ENCODE measurements around the gene EMC8.

Gene EMC8

DNA sequence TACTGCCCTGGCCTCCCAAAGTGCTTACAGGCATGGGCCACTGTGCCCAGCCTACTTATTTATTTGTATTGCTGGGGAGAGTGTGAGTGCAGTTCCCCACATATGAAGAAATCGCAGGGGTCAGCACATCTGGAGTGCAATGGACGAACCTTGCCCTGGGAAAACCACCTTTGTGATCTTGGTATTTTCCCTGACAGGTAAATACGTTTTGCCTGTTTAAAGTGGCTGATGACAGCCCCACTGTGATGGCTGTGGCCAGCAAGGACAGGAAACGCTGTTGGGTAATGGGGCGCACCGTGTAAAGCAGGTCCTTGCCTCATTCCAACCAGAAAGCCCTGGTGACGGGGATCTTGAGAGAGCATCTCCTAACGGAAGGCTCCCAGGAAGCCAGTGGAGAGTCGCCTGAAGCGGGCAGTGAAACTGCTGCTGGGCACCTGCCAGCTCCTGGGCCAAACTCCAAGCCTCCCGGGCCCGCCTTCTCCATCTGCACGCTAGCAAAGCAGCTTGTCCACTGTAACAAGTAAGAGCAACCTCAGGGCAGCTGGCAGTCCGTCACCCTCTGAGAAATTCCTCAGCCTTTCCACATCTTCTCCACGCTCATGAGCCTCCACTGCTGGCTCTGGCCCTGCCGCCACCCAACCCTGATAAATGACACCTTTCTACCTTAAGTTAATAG is 17.5 kb downstream of the EMC8 start:
- peak; percentile 16 for DNase-seq

GRCh38 chr16:85781156-85781555 is 18.2 kb downstream of the EMC8 start:
- no peak for DNase-seq

- DNase-seq, result no peak
Measured at GRCh38 chr16:85780281-85780680, 19.1 kb downstream of the EMC8 start.

- DNase-seq, result no peak
Measured at GRCh38 chr16:85778873-85779272, 20.5 kb downstream of the EMC8 start.

GRCh38 chr16:85777583-85778310 is 21.6 kb downstream of the EMC8 start:
- no peak for DNase-seq

- DNase-seq, result no peak
Measured at GRCh38 chr16:85774811-85775210, 24.5 kb downstream of the EMC8 start.

DNA sequence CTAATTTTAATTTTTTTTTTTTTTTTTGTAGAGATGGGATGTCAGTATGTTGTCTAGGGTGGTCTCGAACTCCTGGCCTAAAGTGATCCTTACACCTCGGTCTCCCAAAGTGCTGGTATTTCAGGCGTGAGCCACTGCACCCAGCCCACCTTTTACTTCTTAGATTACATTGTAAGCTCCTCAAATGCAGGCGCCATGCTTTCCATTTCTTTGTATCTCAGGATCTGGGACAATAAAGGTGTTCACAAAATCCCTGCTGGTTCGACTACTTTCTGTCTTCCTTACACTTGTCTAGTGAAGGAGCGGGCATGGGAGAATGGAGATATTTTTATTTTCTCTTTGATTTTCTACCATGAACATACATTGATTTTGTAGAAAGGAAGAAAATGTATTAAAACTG is 25.2 kb downstream of the EMC8 start:
- DNase-seq, result no peak

DNA sequence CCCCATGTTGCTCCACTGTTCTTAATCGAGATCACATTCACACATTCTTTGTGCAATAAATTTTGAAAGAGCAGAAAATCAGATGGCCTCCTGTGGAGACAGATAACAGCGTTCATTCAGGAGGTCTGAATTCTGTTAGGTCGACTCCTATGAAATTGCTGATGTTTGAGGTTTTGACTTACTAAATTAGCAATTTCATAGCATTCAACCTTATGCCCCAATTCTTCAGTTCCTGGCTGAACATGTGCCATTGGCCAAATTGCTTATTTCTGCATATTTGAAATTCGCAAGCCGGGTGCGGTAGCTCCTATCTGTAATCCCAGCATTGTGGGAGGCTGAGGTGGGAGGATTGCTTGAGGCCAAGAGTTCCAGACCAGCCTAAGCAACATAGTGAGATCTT is 26.3 kb downstream of the EMC8 start:
- no peak for DNase-seq

DNA sequence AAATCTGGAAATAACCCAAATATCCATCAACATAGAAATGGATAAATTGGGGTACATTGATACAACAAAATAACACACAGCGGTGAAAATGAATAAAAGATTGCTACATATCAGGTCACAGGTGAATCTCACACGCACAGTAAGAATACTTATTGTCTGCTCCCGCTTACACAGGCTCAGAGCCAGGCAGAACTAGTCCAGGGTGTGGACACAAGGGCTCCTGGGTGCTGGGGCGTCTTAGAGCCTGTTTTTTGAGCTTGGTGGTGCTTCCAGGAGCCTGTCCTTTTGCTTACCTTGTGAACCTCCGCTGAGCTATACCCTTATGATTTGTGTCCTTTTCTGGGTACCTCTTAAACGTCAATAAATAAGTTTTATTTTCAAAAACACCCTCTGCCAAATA is 28.6 kb downstream of the EMC8 start:
- DNase-seq, result no peak

DNA sequence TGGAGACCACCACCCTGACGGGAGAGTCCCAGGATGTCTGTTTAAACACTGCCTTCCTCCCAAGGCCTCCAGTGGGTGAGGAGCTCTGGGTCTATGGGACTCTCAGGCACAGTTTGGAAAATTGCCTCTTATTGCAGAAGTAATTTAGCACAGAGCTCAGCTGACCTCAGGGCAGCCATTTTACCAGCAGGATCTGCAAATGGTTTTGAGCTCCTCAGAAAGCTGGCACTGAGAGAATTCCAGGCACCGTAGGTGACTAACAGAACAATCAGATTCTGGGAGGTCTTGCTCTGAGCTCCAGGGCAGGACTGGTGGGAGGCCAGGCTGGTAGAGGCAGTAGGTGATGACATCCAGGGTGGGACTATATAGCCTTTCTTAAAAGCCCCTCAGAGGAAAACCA is 31.1 kb downstream of the EMC8 start:
- DNase-seq, result no peak

DNA sequence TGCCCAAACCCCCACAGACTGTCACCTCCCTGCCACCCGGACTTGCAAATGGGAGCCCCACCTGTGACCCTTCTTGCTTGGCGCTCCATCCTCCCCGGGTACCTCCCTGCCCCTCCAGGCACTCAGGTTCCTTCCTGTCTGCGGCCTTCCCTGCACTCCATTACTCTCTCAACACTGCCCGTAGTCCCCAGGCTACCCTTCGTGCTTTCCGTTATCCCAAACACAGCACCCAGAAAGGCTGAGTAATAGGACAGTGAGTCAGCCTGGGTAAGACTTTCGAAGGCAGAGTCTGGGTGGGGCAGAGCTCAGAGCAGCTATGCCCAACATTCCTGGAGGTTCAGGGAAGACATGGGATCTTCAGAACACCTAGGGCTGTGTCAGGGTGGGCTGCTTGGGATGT is 31.8 kb downstream of the EMC8 start:
- no peak for DNase-seq

DNA sequence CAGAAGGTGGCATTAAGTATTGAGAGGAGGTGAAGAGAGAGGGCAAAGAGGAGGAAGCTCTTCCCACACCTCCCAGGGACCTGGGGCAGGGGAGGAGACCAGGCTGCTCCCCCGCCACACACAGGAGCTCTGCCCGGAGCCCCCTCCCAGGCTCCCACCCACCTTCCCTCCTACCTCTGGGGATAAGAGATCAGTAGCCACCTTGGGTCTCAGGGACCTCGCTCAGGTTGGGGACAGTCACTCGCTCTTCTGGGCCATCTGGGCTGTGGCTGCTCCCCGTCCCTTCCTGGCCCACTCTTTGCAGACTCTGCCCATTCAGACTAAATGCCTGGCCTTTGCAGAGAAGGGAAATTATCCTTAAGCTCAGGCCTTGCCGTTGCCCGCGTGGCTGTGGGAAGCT is 33.6 kb downstream of the EMC8 start:
- no peak for DNase-seq

GRCh38 chr16:85765211-85765610 is 34.1 kb downstream of the EMC8 start:
- no peak for DNase-seq

- DNase-seq, result no peak
Measured at GRCh38 chr16:85763616-85764015, 35.7 kb downstream of the EMC8 start.

DNA sequence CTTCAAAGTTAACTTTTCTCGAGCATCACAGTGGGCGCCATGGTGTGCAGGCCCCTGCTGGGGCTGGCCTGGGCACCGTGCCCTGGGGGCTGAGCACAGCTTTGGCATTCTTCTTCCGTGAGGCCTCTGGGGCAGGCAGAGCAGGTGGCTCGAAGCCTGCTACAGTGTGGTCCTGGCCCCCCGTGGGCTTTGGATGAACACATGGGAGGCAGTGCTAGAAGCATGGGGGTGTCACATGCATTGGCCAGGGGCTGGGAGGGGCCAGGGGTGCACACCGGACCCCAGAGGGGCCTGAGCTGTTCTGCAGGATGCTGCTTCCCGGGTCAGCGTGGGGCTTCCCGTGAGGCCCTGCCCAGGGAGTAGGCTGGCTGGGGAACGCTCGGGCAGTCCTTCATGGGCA is 36.4 kb downstream of the EMC8 start:
- DNase-seq, result no peak

- DNase-seq, result no peak
Measured at GRCh38 chr16:85761861-85762260, 37.5 kb downstream of the EMC8 start.

- no peak for DNase-seq
Measured at GRCh38 chr16:85759631-85760419, 39.5 kb downstream of the EMC8 start.

- no peak for DNase-seq
Measured at GRCh38 chr16:85759136-85759535, 40.2 kb downstream of the EMC8 start.

GRCh38 chr16:85757341-85757822 is 42.0 kb downstream of the EMC8 start:
- no peak for DNase-seq

GRCh38 chr16:85755929-85756768 is 43.2 kb downstream of the EMC8 start:
- DNase-seq, result no peak

DNA sequence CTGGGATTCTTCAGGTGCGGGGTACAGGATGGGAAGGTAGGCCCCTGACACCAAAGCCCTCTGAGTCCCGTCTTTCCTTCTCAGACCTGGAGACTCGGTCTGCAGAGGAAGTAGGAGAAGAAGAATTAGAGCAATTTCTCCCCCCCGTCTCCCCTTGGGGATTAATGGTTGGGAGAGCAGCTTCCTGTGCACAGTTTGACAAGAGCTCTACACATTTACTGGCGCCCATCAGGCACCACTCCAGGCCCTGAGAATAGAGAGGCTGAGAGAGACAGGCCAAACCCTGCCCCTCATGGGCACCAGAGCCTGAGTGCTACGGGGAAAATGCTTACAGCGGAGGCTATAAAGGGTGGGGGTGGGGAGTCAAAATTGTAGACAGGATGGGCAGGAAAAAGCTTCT is 44.9 kb downstream of the EMC8 start:
- no peak for DNase-seq

GRCh38 chr16:85753976-85754375 is 45.4 kb downstream of the EMC8 start:
- DNase-seq, result no peak

DNA sequence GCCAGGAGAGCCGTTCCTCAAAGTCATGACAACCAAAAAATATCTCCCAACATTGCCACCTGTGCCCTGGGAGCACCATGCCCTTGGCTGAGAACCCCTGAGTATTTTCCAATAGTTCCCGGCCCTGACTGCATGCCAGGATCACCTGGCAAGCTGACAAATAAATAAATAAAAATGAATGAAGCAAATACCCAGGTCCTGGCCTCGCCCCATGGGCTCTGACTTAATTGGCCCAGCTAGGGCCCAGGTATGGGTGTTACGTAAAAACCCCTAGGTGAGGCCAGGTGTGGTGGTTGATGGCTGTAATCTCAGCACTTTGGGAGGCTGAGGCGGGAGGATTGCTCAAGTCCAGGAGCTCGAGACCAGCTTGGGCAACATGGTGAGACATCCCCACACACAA is 45.8 kb downstream of the EMC8 start:
- peak; percentile 51 for DNase-seq
